ENCODE data around the gene TRMT2B.
A peak's percentile ranks its signal among the peaks of the same experiment; 100 is the strongest.
"Not testable (repeated sequence)": the region's sequence is repeated elsewhere in the genome, so short reads cannot be mapped to it uniquely, and the experiment has no call there.

TRMT2B gene

DNA sequence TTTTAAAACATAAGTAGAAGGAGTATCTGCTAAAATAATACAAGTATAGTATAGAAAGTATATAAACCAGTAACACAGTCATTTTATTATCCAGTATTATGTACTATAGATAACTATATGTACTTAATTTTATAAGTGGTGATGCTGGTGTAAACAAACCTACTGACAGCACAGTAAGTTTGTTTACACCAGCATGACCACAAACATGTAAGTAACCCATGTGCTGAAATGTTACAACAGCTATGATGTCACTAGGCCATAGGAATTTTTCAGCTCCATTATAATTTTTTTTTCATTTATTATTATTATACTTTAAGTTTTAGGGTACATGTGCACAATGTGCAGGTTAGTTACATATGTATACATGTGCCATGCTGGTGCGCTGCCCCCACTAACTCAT lies 39.9 kb downstream of the TRMT2B start:
- DNase-seq (ENCODE audit: low read depth, low spot score); H3K27ac ChIP-seq: not testable (repeated sequence)

GRCh38 chrX:101009090-101009489 lies 42.8 kb downstream of the TRMT2B start:
- no peak for DNase-seq (ENCODE audit: low read depth, low spot score)
- H3K27ac ChIP-seq = no peak overlapping the region

GRCh38 chrX:100999451-100999850 lies 52.5 kb downstream of the TRMT2B start:
- H3K27ac ChIP-seq = no peak overlapping the region
- DNase-seq (ENCODE audit: low read depth, low spot score) = no peak

DNA sequence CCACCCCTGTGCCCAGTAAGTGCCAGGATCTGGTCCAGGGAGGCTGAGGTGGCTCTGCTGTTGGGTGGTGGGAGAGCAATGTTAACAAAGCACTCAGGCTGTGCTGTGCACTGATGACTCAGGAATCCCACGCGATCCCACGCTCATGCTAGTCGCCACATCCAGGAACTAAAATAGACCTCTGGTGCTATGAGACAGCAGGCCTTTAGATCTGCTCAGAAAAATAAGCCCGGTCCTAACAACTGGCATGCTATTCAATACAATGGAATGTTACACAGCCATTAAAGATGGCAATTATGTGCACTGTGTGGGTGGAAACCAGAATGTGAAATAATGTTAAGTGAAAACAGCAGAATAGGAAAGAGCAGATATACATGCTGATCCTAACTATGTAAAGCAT lies 56.4 kb downstream of the TRMT2B start:
- H3K27ac ChIP-seq = peak overlapping the region; percentile 88
- DNase-seq (ENCODE audit: low read depth, low spot score) = no peak

DNA sequence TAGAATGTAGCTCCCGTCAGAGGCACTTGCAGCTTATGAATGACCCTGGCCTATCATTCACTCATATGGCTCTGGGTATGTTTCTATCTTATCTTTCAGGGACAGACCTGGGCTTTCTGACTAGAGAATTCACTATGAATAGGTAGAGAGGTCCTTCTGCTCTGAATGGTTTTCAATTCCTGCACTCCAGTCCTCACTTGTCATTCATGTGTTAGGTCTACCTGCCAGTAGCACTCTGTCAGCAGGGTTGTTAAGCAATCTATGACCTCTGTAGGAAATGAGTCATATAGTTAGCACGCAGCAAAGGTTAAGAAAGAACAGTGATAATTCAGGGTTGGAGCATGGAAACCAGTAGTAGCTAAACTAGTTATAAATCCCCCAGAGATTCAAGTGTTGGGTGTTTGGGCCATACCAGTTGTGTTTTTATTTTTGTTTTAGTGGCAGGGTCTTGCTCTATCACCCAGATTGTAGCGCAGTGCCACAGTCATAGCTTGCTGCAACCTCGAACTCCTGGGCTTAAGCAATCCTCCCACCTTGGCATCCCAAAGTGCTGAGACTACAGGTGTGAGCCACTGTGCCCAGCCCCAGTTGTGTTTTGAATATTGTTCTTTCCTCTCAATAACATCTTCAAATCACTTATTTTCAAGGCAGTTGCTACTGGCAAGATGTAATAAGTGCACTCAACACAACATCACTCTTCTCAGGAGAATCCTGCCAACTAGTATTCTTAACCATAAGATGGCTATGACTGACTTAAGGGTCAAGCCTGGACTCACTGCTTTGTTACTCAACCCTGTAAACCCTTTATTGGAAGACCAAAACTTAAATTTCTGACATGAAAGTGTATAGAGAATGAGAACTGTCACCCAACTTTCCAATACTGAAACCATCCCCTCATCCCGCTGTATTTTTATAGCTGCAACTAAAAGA lies 57.3 kb downstream of the TRMT2B start:
- H3K27ac ChIP-seq = peak overlapping the region; percentile 88
- DNase-seq (ENCODE audit: low read depth, low spot score) = no peak

DNA sequence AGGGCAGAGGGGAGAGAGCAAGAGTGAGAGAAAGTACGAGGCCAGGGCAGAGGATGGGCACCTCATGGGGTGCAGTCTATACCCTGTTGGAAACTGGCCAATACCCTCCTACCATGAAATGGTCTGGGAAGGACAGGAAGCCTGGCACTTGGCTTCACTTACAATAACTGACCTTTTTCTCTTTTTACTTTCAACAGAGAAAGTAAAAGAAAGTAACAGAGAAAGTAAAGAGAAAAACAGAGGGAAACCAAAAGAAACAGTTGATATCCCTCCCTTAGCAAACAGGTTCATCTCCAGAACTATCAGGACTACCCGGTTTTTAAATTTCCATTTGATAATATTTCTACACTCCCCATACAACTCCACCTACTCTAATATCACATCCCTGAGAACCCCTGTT lies 61.8 kb downstream of the TRMT2B start:
- H3K27ac ChIP-seq = no peak overlapping the region
- DNase-seq (ENCODE audit: low read depth, low spot score) = no peak

DNA sequence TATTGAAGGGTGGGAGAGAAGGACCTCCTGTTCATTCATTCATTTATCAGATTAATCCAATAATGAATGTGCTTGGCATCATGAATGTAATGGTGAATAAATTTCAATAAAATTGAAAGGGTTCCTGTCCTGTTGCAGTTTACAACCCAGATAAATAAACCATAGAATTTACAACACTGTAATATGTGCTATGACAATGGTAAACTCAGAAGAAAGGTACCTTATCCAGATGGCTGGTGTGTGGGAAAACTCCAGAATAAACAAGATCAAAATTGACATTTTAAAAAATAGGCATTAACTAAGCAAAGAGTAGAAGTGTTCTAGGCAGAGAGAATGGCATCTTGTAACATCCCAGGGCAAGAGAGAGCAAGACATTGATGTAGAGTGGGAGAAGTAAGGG lies 67.1 kb downstream of the TRMT2B start:
- H3K27ac ChIP-seq = no peak overlapping the region
- no peak for DNase-seq (ENCODE audit: low read depth, low spot score)

DNA sequence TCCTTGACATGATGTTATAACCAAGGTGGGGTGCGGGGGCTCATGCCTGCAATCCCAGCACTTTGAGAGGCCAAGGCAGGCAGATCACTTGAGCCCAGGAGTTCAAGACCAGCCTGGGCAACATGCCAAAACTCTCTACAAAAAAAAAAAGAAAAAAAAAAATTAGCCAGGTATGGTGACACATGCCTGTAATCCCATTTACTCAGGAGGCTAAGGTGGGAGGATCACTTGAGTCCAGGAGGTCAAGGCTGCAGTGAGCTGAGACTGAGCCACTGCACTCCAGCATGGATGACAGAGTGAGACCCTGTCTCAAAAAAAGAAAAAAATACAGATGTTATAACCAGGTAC lies 70.4 kb downstream of the TRMT2B start:
- not testable (repeated sequence) for DNase-seq (ENCODE audit: low read depth, low spot score)
- peak overlapping the region; percentile 65 for H3K27ac ChIP-seq

- no peak for DNase-seq (ENCODE audit: low read depth, low spot score)
These were observed 71.1 kb downstream of the TRMT2B start for GRCh38 chrX:100980608-100981497.

DNA sequence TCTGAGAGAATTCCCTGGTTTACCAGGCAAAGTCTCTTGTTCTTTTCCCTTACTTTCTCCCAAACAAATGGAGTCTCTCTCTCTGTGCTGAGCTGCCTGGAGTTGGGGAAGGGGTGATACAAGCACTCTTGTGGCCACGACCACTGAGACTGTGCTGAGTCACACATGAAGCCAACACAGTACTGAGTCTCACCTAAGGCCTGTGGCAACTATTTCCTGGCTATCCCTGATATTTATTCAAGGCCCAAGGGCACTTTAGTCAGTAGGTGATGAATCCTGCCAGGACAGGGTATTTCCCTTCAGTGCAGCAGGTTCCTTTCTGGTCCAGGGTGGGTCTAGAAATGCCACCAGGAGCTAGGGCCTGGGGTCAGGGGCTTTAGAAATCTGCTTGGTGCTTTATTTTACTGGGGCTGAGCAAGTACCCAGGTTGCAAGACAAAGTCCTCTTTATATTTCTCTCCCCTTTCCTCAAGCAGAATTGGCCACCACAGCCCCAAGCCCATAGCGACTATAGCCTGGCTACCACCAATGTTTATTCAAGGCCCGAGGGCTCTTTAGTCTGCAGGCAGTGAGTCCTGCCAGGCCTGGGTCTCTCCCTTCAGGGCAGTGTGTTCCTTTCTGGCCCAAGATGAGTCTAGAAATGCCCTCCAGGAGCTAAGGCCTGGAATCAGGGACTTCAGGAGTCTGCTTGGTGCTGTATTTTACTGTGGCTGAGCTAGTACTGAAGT lies 71.9 kb downstream of the TRMT2B start:
- DNase-seq (ENCODE audit: low read depth, low spot score) = no peak
- H3K27ac ChIP-seq = peak overlapping the region; percentile 65

More at GRCh38 chrX:100980608-100981497, 71.1 kb downstream of the TRMT2B start:
- H3K27ac ChIP-seq = peak overlapping the region; percentile 65

DNA sequence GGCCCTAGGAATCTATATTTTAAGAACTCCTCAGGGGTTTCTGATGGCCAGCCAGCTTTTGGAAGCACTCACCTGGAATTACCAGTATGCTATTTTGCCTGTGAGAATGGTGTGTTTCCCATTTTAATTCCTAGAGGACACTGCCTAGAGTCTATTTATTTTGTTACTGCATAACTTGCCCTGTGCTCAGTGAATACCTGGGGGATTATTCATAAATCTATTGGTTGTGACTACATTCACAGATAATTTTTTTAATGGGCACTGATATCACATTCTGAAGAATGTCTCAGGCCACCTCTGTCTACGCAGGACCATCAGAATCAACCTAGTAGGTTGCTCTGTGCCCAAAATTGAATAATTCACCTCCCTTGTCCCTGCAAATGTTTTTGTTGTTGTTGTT lies 75.7 kb downstream of the TRMT2B start:
- no peak overlapping the region for H3K27ac ChIP-seq
- no peak for DNase-seq (ENCODE audit: low read depth, low spot score)

- no peak overlapping the region for H3K27ac ChIP-seq
- no peak for DNase-seq (ENCODE audit: low read depth, low spot score)
These were observed 76.7 kb downstream of the TRMT2B start for GRCh38 chrX:100975212-100975611.

GRCh38 chrX:100973411-100973810 lies 78.5 kb downstream of the TRMT2B start:
- no peak overlapping the region for H3K27ac ChIP-seq
- no peak for DNase-seq (ENCODE audit: low read depth, low spot score)

DNA sequence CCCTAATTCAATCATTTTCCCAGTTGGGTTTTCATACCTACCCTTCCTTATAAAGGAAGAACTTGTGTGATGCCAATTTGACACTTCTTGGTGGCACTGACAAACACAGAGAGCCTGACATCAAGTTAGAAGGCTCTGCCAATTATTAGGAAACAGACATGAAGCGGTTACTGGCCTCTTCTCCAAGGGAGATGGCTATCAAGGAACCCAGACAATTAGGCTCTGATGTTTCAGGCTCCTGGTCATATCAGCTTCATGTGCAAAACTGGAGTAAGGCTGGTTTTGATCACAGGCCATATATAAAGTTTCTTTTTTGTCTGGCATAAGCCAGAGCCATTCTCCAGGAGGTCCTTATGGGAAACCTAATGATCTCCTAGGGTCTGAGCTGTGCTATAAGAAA lies 82.0 kb downstream of the TRMT2B start:
- H3K27ac ChIP-seq = no peak overlapping the region
- DNase-seq (ENCODE audit: low read depth, low spot score) = no peak

- H3K27ac ChIP-seq = no peak within 1 kb of the TSS
- DNase-seq (ENCODE audit: low read depth, low spot score) = no peak
These were observed 82.5 kb downstream of the TRMT2B start, which contains the start of gene ARL13A for GRCh38 chrX:100969408-100969807. TSS of gene ARL13A (plus strand) at chrX:100969708. CDS start at chrX:100973690, 3,982 bp downstream.

DNA sequence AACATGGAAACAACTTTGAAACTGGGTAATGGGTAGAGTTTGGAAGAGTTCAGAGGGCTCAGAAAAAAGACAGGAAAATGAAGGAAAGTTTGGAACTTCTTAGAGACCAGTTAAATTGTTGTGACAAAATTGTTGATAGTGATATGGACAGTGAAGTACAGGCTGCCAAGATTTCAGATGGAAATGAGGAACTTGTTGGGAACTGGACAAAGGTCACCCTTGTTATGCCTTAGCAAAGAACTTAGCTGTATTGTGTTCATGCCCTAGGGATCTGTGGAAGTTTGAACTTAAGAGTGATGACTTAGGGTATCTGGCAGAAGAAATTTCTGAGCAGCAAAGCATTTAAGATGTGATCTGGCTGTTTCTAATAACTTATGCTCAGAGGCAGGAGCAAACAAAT lies 87.5 kb downstream of the TRMT2B start:
- no peak for DNase-seq (ENCODE audit: low read depth, low spot score)
- H3K27ac ChIP-seq = no peak overlapping the region

- H3K27ac ChIP-seq = no peak overlapping the region
- DNase-seq (ENCODE audit: low read depth, low spot score) = no peak
These were observed 89.1 kb downstream of the TRMT2B start for GRCh38 chrX:100962811-100963210.
